HEK293T (cell line): ENCODE data around the gene IL22RA2.

ENCODE experiments used
- CTCF ChIA-PET: fragments of 350-600 bp; formaldehyde crosslinking; extraction: SDS; loops from one replicate; lab custom pipeline; 2021; ENCODE audit warnings: antibody characterized with exemption, inconsistent platforms; lab: Yijun Ruan, JAX
- POLR2A ChIA-PET: fragments of 350-600 bp; formaldehyde crosslinking; extraction: SDS; loops from one replicate; lab custom pipeline; 2020; ENCODE audit warnings: antibody characterized with exemption, inconsistent platforms; lab: Yijun Ruan, JAX
- DNase-seq: peaks from one replicate; pipeline ENCODE4 v3.0.0; 2012; ENCODE audit warnings: mixed read lengths; ENCODE audit errors: extremely low spot score
- ARNT ChIP-seq: fragments of 450-650 bp; IDR thresholded peaks from 2 replicates; pipeline ENCODE4 v1.6.1; 2017; ENCODE audit warnings: mild to moderate bottlenecking
- BHLHE40 ChIP-seq: fragments of 450-650 bp; IDR thresholded peaks from 2 replicates; pipeline ENCODE4 v1.6.1; 2016; ENCODE audit warnings: mild to moderate bottlenecking, moderate library complexity, borderline replicate concordance
- CTBP1 ChIP-seq: fragments of 450-650 bp; IDR thresholded peaks from 2 replicates; pipeline ENCODE4 v1.6.1; 2016; ENCODE audit warnings: borderline replicate concordance
- ELF4 ChIP-seq: fragments of 450-650 bp; IDR thresholded peaks from 2 replicates; pipeline ENCODE4 v1.6.1; 2017; ENCODE audit warnings: antibody characterized with exemption
- FOXA1 ChIP-seq: fragments of 450-650 bp; IDR thresholded peaks from 2 replicates; pipeline ENCODE4 v1.6.1; 2016; ENCODE audit warnings: mild to moderate bottlenecking
- FOXK2 ChIP-seq: fragments of 450-650 bp; IDR thresholded peaks from 2 replicates; pipeline ENCODE4 v1.6.1; 2016; ENCODE audit warnings: mild to moderate bottlenecking
- FOXM1 ChIP-seq: fragments of 450-650 bp; IDR thresholded peaks from 2 replicates; pipeline ENCODE4 v1.6.1; 2017; ENCODE audit warnings: mild to moderate bottlenecking, borderline replicate concordance
- HDGF ChIP-seq: fragments of 450-650 bp; IDR thresholded peaks from 2 replicates; pipeline ENCODE4 v1.6.1; 2017; ENCODE audit warnings: antibody characterized with exemption, borderline replicate concordance
- L3MBTL2 ChIP-seq: fragments of 450-650 bp; conservative IDR thresholded peaks from 2 replicates; pipeline ENCODE4 v1.6.1; 2016; ENCODE audit warnings: mild to moderate bottlenecking
- LEF1 ChIP-seq: fragments of 450-650 bp; IDR thresholded peaks from 2 replicates; pipeline ENCODE4 v1.6.1; 2017; ENCODE audit warnings: mild to moderate bottlenecking, borderline replicate concordance
- NFRKB ChIP-seq: fragments of 450-650 bp; IDR thresholded peaks from 2 replicates; pipeline ENCODE4 v1.6.1; 2016; ENCODE audit warnings: mild to moderate bottlenecking, moderate library complexity
- SP1 ChIP-seq: fragments of 450-650 bp; IDR thresholded peaks from 2 replicates; pipeline ENCODE4 v1.6.1; 2017
- SUZ12 ChIP-seq: fragments of 450-650 bp; IDR thresholded peaks from 2 replicates; pipeline ENCODE4 v1.6.1; 2016; ENCODE audit warnings: mild to moderate bottlenecking
- TARDBP ChIP-seq: fragments of 450-650 bp; IDR thresholded peaks from 2 replicates; pipeline ENCODE4 v1.6.1; 2016
- ZNF384 ChIP-seq: fragments of 450-650 bp; IDR thresholded peaks from 2 replicates; pipeline ENCODE4 v1.6.1; 2016
- TF ChIP-seq, protein P1 (sequence below): fragments of 450-650 bp; IDR thresholded peaks from 2 replicates; pipeline ENCODE4 v1.6.1; 2016

IL22RA2 gene

DNA sequence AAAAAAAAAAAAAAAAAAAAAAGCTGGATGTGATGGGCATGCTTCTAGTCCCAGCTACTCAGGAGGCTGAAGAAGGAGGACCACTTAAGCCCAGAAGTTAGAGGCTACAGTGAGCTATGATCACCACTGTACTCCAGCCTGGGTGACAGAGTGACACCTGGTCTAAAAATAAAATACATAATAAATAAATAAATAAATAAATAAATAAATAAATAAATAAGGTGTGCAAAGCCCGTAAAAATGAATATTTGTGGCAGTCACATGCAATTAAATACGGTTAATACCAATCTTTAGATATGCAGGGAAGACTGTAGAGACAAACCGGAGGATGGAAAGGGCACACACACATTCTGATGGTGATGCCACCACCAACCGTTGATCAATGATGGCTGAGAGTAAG lies 26.2 kb downstream of the IL22RA2 start:
- no peak for DNase-seq
- CTCF ChIA-PET: no interaction called here
- POLR2A ChIA-PET: no interaction called here
- no peak for TF ChIP-seq L3MBTL2
- TF ChIP-seq FOXM1: no peak
- TF ChIP-seq SP1: no peak
- TF ChIP-seq ARNT: no peak
- no peak for TF ChIP-seq FOXK2
- no peak for TF ChIP-seq FOXA1
- TF ChIP-seq ZNF384: no peak

GRCh38 chr6:137146206-137146605 lies 27.2 kb downstream of the IL22RA2 start:
- CTCF ChIA-PET: no interaction called here
- DNase-seq: no peak
- POLR2A ChIA-PET: no interaction called here
- TF ChIP-seq SUZ12 (no peak), L3MBTL2 (no peak)

DNA sequence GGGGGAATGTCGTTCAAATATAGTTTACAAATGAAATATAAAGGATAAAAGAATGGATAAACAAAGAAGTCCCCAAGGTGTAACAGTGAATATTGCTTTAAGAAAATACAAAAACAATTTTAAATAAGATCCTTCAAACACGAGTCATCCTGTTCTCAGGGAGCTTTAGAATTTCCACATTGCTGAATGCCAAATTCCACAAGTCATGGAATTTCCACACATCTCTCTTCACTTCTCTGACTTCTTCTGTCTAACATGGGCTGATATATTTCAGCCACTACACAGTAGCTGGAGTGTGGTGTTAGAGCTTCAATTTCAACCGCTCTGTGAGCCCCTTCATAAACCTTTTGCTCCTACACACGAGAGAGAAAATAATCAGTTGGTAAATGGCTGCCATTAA lies 28.0 kb downstream of the IL22RA2 start:
- ChIA-PET CTCF (no interaction called here), POLR2A (no interaction called here)
- DNase-seq: no peak
- no peak for TF ChIP-seq L3MBTL2
- TF ChIP-seq ELF4: no peak
- TF ChIP-seq FOXM1: no peak
- TF ChIP-seq SUZ12: no peak
- TF ChIP-seq ZNF384: no peak
- no peak for TF ChIP-seq LEF1
- TF ChIP-seq HDGF: no peak
- TF ChIP-seq BHLHE40: no peak
- no peak for TF ChIP-seq ARNT
- TF ChIP-seq TARDBP: no peak
- TF ChIP-seq FOXK2: no peak
- TF ChIP-seq, protein P1, sequence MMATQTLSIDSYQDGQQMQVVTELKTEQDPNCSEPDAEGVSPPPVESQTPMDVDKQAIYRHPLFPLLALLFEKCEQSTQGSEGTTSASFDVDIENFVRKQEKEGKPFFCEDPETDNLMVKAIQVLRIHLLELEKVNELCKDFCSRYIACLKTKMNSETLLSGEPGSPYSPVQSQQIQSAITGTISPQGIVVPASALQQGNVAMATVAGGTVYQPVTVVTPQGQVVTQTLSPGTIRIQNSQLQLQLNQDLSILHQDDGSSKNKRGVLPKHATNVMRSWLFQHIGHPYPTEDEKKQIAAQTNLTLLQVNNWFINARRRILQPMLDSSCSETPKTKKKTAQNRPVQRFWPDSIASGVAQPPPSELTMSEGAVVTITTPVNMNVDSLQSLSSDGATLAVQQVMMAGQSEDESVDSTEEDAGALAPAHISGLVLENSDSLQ: no peak
- no peak for TF ChIP-seq FOXA1
- TF ChIP-seq NFRKB: no peak
- TF ChIP-seq SP1: no peak

DNA sequence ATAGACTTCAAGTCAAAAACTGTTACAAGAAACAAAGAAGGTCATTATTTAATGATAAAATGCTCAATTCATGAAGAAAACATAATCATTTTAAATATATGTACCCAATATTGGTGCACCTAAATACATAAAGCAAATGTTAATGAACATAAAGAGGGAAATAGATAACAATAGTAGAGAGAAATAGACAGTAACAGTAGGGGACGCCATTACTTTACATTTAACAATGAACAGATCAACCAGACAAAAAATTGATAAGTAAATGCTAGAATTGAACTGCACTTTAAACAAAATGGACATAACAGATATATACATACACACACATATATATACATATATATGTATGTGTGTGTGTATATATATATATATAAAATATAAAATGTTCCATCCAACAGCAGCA lies 37.4 kb downstream of the IL22RA2 start:
- ChIA-PET POLR2A (no interaction called here), CTCF (no interaction called here)
- DNase-seq: no peak
- no peak for TF ChIP-seq NFRKB
- no peak for TF ChIP-seq SP1
- no peak for TF ChIP-seq HDGF
- TF ChIP-seq FOXA1: no peak
- TF ChIP-seq BHLHE40: no peak
- TF ChIP-seq ELF4: no peak
- TF ChIP-seq LEF1: no peak
- no peak for TF ChIP-seq ZNF384
- TF ChIP-seq ARNT: no peak

- ChIA-PET CTCF (no interaction called here), POLR2A (no interaction called here)
- DNase-seq: no peak
- TF ChIP-seq ZNF384 (no peak), TARDBP (no peak), ELF4 (no peak), ARNT (no peak), FOXK2 (no peak)
These were observed 39.0 kb downstream of the IL22RA2 start for GRCh38 chr6:137134483-137134882.

GRCh38 chr6:137133122-137133521 lies 40.3 kb downstream of the IL22RA2 start:
- POLR2A ChIA-PET: no interaction called here
- CTCF ChIA-PET: no interaction called here
- TF ChIP-seq FOXK2 (no peak), ZNF384 (no peak), LEF1 (no peak)
- no peak for DNase-seq

GRCh38 chr6:137126875-137127485 lies 46.5 kb downstream of the IL22RA2 start:
- DNase-seq: no peak
- POLR2A ChIA-PET: no interaction called here
- CTCF ChIA-PET: no interaction called here
- TF ChIP-seq LEF1: no peak

DNA sequence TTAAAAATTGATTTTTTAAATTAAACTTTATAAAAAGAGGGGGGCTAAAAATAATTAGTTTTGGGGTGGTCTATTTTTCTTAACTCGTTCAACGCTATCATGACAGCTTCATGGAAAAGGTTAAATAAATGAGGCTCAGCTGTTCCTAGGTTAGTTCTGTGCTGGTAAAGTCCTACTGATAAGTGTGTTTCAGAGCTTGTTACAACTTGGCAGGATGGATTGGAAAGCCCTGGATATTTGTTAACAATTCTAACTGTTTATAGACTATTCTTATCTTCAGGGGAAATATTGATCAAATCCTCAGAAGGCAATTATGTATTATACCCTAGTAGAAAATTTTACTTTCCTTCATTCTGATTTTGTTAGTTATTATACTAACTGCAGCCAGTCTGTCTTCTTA lies 50.4 kb downstream of the IL22RA2 start:
- CTCF ChIA-PET: no interaction called here

More for the DNA sequence above, 50.4 kb downstream of the IL22RA2 start:
- DNase-seq: no peak
- TF ChIP-seq SUZ12 (no peak), FOXA1 (no peak), BHLHE40 (no peak), SP1 (no peak), ARNT (no peak), ZNF384 (no peak), HDGF (no peak), ELF4 (no peak), CTBP1 (no peak), LEF1 (no peak), FOXK2 (no peak), TARDBP (no peak), NFRKB (no peak), FOXM1 (no peak), L3MBTL2 (no peak)
- TF ChIP-seq, protein P1: no peak
- POLR2A ChIA-PET: no interaction called here
